PC-9 (cell line): Measurements from ENCODE around the gene MTUS2. TPM values are rescaled to one million over a fixed set of nuclear protein-coding genes. Genes with fewer than 3 reads are reported as not detected.

Experiments used
- BruUV-seq: library from RNA; stranded (reverse); fragments of 400-500 nt; replicated peaks from 2 replicates; lab custom pipeline; 2021; lab: Mats Ljungman, UMichigan
- CTCF ChIA-PET: fragments of 300-600 bp; sonication (Branson Sonifier 250); formaldehyde crosslinking; loops from one replicate; lab custom pipeline; 2022; ENCODE audit warnings: antibody characterized with exemption; lab: Charles Lee
- POLR2A ChIA-PET: fragments of 300-600 bp; sonication (Branson Sonifier 250); formaldehyde crosslinking; loops from one replicate; lab custom pipeline; 2022; ENCODE audit warnings: antibody characterized with exemption; ENCODE audit not compliant: unreplicated experiment; lab: Charles Lee
- DNase-seq, 2 experiments: peaks; one replicate each; pipeline versions ENCODE4 v3.0.0 to v3.0.0-alpha.2; 2015 to 2022; ENCODE audit warnings: mixed read lengths in 1 of 2
- H2AFZ ChIP-seq: fragments of 200-600 bp; sonication (generic); 2 replicates; pipeline ENCODE4 v1.8.1; 2017; ENCODE audit warnings: antibody characterized with exemption
- H3F3A ChIP-seq: fragments of 200-600 bp; sonication (generic); 2 replicates; pipeline ENCODE4 v1.8.1; 2017; ENCODE audit warnings: antibody characterized with exemption, mild to moderate bottlenecking, low read depth; ENCODE audit not compliant: insufficient read depth
- H3K27ac ChIP-seq: fragments of 200-600 bp; sonication (generic); 2 replicates; pipeline ENCODE4 v1.6.1; 2016; ENCODE audit warnings: mixed run types
- H3K27me3 ChIP-seq: fragments of 200-600 bp; sonication (generic); 2 replicates; pipeline ENCODE4 v1.6.1; 2016; ENCODE audit warnings: low read depth, mixed run types; ENCODE audit not compliant: insufficient read depth
- H3K36me3 ChIP-seq: fragments of 200-600 bp; sonication (generic); 2 replicates; pipeline ENCODE4 v1.6.1; 2016; ENCODE audit warnings: low read depth, mixed run types
- H3K4me1 ChIP-seq: fragments of 200-600 bp; sonication (generic); replicated peaks from 2 replicates; pipeline ENCODE4 v1.6.1; 2016; ENCODE audit warnings: mixed run types; ENCODE audit not compliant: insufficient read depth
- H3K4me2 ChIP-seq: fragments of 200-600 bp; sonication (generic); 2 replicates; pipeline ENCODE4 v1.6.1; 2017; ENCODE audit warnings: mixed run types
- H3K4me3 ChIP-seq: fragments of 200-600 bp; sonication (generic); 2 replicates; pipeline ENCODE4 v1.6.1; 2016; ENCODE audit warnings: mixed run types
- H3K79me2 ChIP-seq: fragments of 200-600 bp; sonication (generic); 2 replicates; pipeline ENCODE4 v1.6.1; 2017; ENCODE audit warnings: low read depth, mixed run types
- H3K9me2 ChIP-seq: fragments of 200-600 bp; sonication (generic); 2 replicates; pipeline ENCODE4 v1.8.1; 2017; ENCODE audit warnings: mild to moderate bottlenecking; ENCODE audit not compliant: insufficient read depth
- H3K9me3 ChIP-seq: fragments of 200-600 bp; sonication (generic); 2 replicates; pipeline ENCODE4 v1.8.1; 2016; ENCODE audit warnings: low read depth; ENCODE audit not compliant: insufficient read depth
- H4K20me1 ChIP-seq: fragments of 200-600 bp; sonication (generic); 2 replicates; pipeline ENCODE4 v1.8.1; 2017; ENCODE audit not compliant: insufficient read depth
- CTCF ChIP-seq: fragments of 200-600 bp; sonication (generic); conservative IDR thresholded peaks from 2 replicates; pipeline ENCODE4 v1.6.1; 2017; ENCODE audit warnings: mixed run types, antibody characterized with exemption, mild to moderate bottlenecking, moderate library complexity
- EZH2 ChIP-seq: fragments of 200-600 bp; sonication (generic); IDR thresholded peaks from 2 replicates; pipeline ENCODE4 v1.8.0; 2017; ENCODE audit warnings: antibody characterized with exemption, low read depth
- intact Hi-C: fragments of 100-400 bp; cut with micrococcal nuclease; formaldehyde crosslinking; loops from one replicate; pipeline ENCODE4 v1.10.0; 2022; ENCODE audit not compliant: unreplicated experiment
- total RNA-seq: library from RNA; stranded (reverse); gene quantifications from 2 replicates; pipeline ENCODE4 v1.2.3, GENCODE V29; 2021

The MTUS2 gene
- total RNA-seq, 1 experiment from 2014 or later: not detected

- Histone ChIP-seq H3K9me3 (no peaks in the 10 kb centered on the region), H3K27ac (no peak overlapping the region), H3K4me1 (no peaks in the 10 kb centered on the region), H3K9me2 (no peaks in the 10 kb centered on the region), H3K79me2 (no peaks in the 10 kb centered on the region), H4K20me1 (no peaks in the 10 kb centered on the region; the same call in 1 of the 2 replicates), H3F3A (no peaks in the 10 kb centered on the region), H3K4me2 (no peak overlapping the region), H3K4me3 (no peak overlapping the region), H3K27me3 (peaks cover 75% of the 10 kb centered on the region), H3K36me3 (no peaks in the 10 kb centered on the region), H2AFZ (no peak overlapping the region)
- ChIA-PET POLR2A (no interaction called here), CTCF (no interaction called here)
- BruUV-seq: no TSS peak
- DNase-seq: no peak
- intact Hi-C loops: no loop called here
- TF ChIP-seq CTCF: no peak
- no peak for TF ChIP-seq EZH2
Observed at GRCh38 chr13:28794396-28794795, 25.7 kb upstream of the MTUS2 start.

GRCh38 chr13:28796938-28797257 is 23.2 kb upstream of the MTUS2 start:
- ChIA-PET POLR2A (no interaction called here), CTCF (interaction anchor here (0.6 to 0.7 kb wide), 2 partner anchors 105 to 240 kb away, joined by 3 to 12 read pairs; no protein-coding TSS in a partner anchor)
- H3K27me3 ChIP-seq: peaks cover 56% of the 10 kb centered on the region
- no peak for DNase-seq
- H2AFZ ChIP-seq: no peak overlapping the region
- no peaks in the 10 kb centered on the region for H3K9me2 ChIP-seq
- H3K4me1 ChIP-seq: no peaks in the 10 kb centered on the region
- no peaks in the 10 kb centered on the region; the same call in 1 of the 2 replicates for H4K20me1 ChIP-seq
- no peak overlapping the region for H3K4me2 ChIP-seq
- intact Hi-C loops: loop anchor here (1.0 kb wide), 1 partner anchor 118 kb away; no protein-coding TSS in a partner anchor
- TF ChIP-seq CTCF (no peak; the same call in 1 of the 2 replicates), EZH2 (no peak)
- H3K9me3 ChIP-seq: no peaks in the 10 kb centered on the region
- BruUV-seq: no TSS peak
- H3K79me2 ChIP-seq: no peaks in the 10 kb centered on the region
- H3K36me3 ChIP-seq: no peaks in the 10 kb centered on the region
- H3F3A ChIP-seq: no peaks in the 10 kb centered on the region
- H3K4me3 ChIP-seq: no peak overlapping the region
- H3K27ac ChIP-seq: no peak overlapping the region

GRCh38 chr13:28805193-28805819 is 14.8 kb upstream of the MTUS2 start:
- intact Hi-C loops: loop anchor here (10.0 kb wide), 1 partner anchor 559 kb away; no protein-coding TSS in a partner anchor
- no peak overlapping the region for H3K4me2 ChIP-seq
- no peak for TF ChIP-seq EZH2
- peak; percentile 75 for TF ChIP-seq CTCF
- peak in 1 of 2 experiments; percentile 11 for DNase-seq
- POLR2A ChIA-PET: no interaction called here
- H3F3A ChIP-seq: no peaks in the 10 kb centered on the region
- H3K9me3 ChIP-seq: no peaks in the 10 kb centered on the region
- H3K79me2 ChIP-seq: no peaks in the 10 kb centered on the region
- H3K27me3 ChIP-seq: peaks cover 38% of the 10 kb centered on the region
- no peaks in the 10 kb centered on the region for H3K9me2 ChIP-seq
- H2AFZ ChIP-seq: no peak overlapping the region
- no peaks in the 10 kb centered on the region for H3K36me3 ChIP-seq
- no peaks in the 10 kb centered on the region for H4K20me1 ChIP-seq
- BruUV-seq: no TSS peak
- CTCF ChIA-PET: no interaction called here
- no peaks in the 10 kb centered on the region for H3K4me1 ChIP-seq
- H3K27ac ChIP-seq: no peak overlapping the region
- H3K4me3 ChIP-seq: no peak overlapping the region
